ENCODE measurements around the gene SHISA2.

The SHISA2 gene

GRCh38 chr13:26036383-26036782 is 15.4 kb downstream of the SHISA2 start:
- Histone ChIP-seq H3K4me3 (ENCODE audit: low read depth, low read length) (no peak overlapping the region), H3K27me3 (ENCODE audit: insufficient read depth, low read depth, severe bottlenecking) (no peaks in the 10 kb centered on the region), H3K27ac (no peak overlapping the region), H3K9me3 (ENCODE audit: severe bottlenecking) (peaks cover 6% of the 10 kb centered on the region), H3K36me3 (no peaks in the 10 kb centered on the region)
- TF ChIP-seq CTCF (IDR thresholded peaks at IDR 0.05; ENCODE audit: low read depth, low read length) = no peak
- no peak for DNase-seq

GRCh38 chr13:26034018-26034417 is 17.8 kb downstream of the SHISA2 start:
- Histone ChIP-seq H3K4me3 (ENCODE audit: low read depth, low read length) (no peak overlapping the region), H3K9me3 (ENCODE audit: severe bottlenecking) (peaks cover 13% of the 10 kb centered on the region), H3K36me3 (no peaks in the 10 kb centered on the region), H3K27ac (no peak overlapping the region), H3K27me3 (ENCODE audit: insufficient read depth, low read depth, severe bottlenecking) (no peaks in the 10 kb centered on the region)
- no peak for DNase-seq
- no peak for TF ChIP-seq CTCF (IDR thresholded peaks at IDR 0.05; ENCODE audit: low read depth, low read length)

- no peak overlapping the region for H3K4me3 ChIP-seq (ENCODE audit: low read depth, low read length)
- DNase-seq = no peak
- H3K27me3 ChIP-seq (ENCODE audit: insufficient read depth, low read depth, severe bottlenecking) = no peaks in the 10 kb centered on the region
- TF ChIP-seq CTCF (IDR thresholded peaks at IDR 0.05; ENCODE audit: low read depth, low read length) = no peak
- no peak overlapping the region for H3K27ac ChIP-seq
- H3K36me3 ChIP-seq = no peaks in the 10 kb centered on the region
- peaks cover 8% of the 10 kb centered on the region for H3K9me3 ChIP-seq (ENCODE audit: severe bottlenecking)
These were observed 21.5 kb downstream of the SHISA2 start for GRCh38 chr13:26030331-26030730.

GRCh38 chr13:26029581-26030136 is 22.2 kb downstream of the SHISA2 start:
- Histone ChIP-seq H3K27me3 (ENCODE audit: insufficient read depth, low read depth, severe bottlenecking) (no peaks in the 10 kb centered on the region), H3K4me3 (ENCODE audit: low read depth, low read length) (no peak overlapping the region)

GRCh38 chr13:26026211-26026610 is 25.6 kb downstream of the SHISA2 start:
- H3K27ac ChIP-seq = no peak overlapping the region
- DNase-seq = no peak
- no peaks in the 10 kb centered on the region for H3K36me3 ChIP-seq
- TF ChIP-seq CTCF (IDR thresholded peaks at IDR 0.05; ENCODE audit: low read depth, low read length) = no peak
- H3K4me3 ChIP-seq (ENCODE audit: low read depth, low read length) = no peak overlapping the region
- H3K9me3 ChIP-seq (ENCODE audit: severe bottlenecking) = peaks cover 5% of the 10 kb centered on the region
- H3K27me3 ChIP-seq (ENCODE audit: insufficient read depth, low read depth, severe bottlenecking) = no peaks in the 10 kb centered on the region

More at GRCh38 chr13:26029581-26030136, 22.2 kb downstream of the SHISA2 start:
- no peak for TF ChIP-seq CTCF (IDR thresholded peaks at IDR 0.05; ENCODE audit: low read depth, low read length)
- Histone ChIP-seq H3K9me3 (ENCODE audit: severe bottlenecking) (peaks cover 8% of the 10 kb centered on the region), H3K36me3 (no peaks in the 10 kb centered on the region), H3K27ac (no peak overlapping the region)
- DNase-seq = no peak

- Histone ChIP-seq H3K9me3 (ENCODE audit: severe bottlenecking) (peaks cover under 1% of the 10 kb centered on the region), H3K27me3 (ENCODE audit: insufficient read depth, low read depth, severe bottlenecking) (no peaks in the 10 kb centered on the region), H3K4me3 (ENCODE audit: low read depth, low read length) (no peak overlapping the region), H3K27ac (no peak overlapping the region), H3K36me3 (no peaks in the 10 kb centered on the region)
- TF ChIP-seq CTCF (IDR thresholded peaks at IDR 0.05; ENCODE audit: low read depth, low read length) = no peak
- DNase-seq = no peak
These were observed 26.0 kb downstream of the SHISA2 start for GRCh38 chr13:26025771-26026170.

All from WERI-Rb-1 (cell line).